HG03575 (cell line): ENCODE data around the gene OXSR1.

Source experiments
- ATAC-seq: cut with Tn5 transposase; IDR thresholded peaks from one replicate; pipeline ENCODE4 v1.9.1; 2021; ENCODE audit not compliant: unreplicated experiment, insufficient number of reproducible peaks, low FRiP score; ENCODE audit errors: extremely low read depth

Gene OXSR1

DNA sequence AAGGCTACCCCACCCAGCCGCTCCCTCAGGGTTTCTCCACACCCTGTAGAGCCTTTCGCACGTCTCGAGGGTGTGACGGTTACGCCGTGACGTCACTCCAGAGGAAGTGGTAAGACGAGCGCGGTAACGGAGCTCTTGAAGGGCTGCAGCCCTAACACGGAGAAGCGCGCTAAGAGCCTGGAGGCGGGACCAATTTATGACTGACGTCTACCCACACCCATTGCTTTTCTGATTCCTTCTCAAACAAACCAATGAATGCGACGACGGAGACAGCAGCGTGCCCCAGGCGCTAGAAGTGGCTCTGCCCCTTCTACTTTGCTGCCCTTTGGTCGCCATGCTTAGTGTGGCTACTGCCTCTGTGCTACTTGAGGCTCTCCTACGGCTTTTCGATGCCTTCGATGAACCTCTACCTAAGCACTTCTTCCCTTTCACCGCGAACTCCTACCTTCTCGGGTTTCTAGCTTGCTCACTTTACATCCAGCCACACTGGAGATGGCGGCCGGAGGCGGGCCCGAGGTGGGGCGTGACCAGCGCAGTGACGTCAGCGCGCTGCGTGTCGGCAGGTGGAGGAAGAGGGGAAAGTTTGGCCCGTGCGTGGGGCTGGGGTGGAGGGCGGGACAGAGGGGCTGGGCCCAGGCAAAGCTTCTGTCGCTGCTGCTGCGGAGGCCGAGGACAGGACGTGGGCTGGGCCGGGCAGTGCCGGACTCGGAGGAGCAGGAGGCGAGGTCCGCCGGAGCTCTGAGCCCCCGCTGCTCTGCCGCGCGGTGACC lies at the start of gene OXSR1:
OXSR1 (plus strand) TSS at position 586 of the 770 bp plus-strand sequence. CDS start 340 bp downstream, outside the sequence.
- ATAC-seq, result peak; percentile 90

DNA sequence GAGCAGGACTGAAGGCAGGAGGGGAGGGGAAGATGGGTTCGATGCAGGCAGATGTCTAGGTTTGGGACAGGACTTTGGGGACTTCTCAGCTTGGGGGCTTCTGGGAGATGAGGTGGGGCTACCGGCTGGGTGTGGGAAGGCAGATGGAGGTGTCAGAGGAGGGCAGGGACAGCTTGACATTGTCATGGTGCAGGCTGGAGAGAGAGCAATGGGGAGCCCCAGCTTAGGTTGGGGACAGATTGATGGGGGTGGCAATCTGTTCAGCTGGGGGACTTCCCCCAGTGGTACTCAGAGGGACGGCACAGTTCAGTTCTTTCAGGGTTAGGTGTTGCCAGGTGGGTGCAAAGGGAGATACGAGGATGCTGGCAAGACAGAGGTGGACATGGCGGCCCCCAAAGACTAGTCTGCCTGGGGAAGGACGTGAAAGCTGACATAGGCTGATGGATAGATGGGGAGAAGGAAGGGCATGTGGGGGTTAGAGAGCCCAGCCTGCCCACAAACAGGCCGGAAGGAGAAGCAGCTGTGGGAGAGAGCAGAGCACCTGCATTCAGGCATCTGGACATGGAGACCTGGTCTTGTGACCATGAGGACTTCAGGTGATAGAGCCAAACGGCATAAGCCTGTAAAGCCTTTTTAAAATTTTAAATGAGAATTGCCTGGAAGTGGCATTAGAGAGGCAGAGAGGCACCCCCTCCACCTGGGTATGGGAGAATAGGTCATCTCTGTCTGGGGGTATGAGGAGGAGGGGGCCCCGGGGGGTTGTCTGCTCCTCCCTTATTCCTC lies 49.5 kb upstream of the OXSR1 start:
- ATAC-seq, result no peak

- no peak for ATAC-seq
Measured at GRCh38 chr3:38116471-38117162, 48.7 kb upstream of the OXSR1 start.

- no peak for ATAC-seq
Measured at GRCh38 chr3:38117163-38117716, 48.1 kb upstream of the OXSR1 start.

GRCh38 chr3:38117748-38118420 lies 47.5 kb upstream of the OXSR1 start:
- ATAC-seq, result no peak

DNA sequence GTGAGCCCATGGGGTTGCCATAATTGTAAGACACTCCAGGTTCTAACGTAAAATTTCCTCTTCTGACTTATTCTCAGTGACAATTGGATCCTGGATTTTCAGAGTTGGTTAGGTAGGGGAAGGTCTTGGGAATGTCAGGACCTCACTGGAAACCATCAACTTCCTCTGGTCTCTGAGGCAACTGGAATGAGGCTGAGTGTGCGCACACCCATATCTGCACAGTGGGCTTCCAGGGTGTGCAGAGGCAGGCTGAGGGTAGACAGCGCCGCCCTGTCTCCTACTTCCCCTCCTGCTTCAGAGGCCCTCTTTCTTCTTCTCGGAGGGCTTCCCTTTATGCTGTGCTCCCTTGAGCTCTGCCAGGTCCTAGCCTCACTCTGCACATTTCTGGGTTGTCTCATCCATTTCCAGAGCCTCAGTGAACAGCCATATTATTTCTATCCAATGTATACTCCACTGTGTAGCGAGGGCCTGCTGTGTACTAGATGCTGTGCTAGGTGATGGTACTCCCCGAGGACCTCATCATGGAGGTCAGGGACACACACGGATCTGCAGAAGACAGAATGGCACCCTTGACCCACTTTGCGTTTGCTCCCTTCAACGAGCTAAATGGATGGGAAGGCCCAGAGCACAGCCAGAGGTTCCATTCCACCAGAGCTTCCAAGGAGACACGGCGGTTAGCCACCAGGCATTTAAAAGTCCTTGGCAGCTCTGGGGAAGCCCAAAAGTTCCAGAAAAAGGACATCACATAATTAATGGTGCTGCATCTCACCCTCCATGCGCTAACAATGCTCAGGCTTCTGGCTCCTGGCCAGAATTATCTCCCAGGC lies 46.7 kb upstream of the OXSR1 start:
- ATAC-seq, result no peak

- no peak for ATAC-seq
Measured at GRCh38 chr3:38119248-38119544, 46.1 kb upstream of the OXSR1 start.

GRCh38 chr3:38119821-38120692 lies 45.3 kb upstream of the OXSR1 start:
- no peak for ATAC-seq

DNA sequence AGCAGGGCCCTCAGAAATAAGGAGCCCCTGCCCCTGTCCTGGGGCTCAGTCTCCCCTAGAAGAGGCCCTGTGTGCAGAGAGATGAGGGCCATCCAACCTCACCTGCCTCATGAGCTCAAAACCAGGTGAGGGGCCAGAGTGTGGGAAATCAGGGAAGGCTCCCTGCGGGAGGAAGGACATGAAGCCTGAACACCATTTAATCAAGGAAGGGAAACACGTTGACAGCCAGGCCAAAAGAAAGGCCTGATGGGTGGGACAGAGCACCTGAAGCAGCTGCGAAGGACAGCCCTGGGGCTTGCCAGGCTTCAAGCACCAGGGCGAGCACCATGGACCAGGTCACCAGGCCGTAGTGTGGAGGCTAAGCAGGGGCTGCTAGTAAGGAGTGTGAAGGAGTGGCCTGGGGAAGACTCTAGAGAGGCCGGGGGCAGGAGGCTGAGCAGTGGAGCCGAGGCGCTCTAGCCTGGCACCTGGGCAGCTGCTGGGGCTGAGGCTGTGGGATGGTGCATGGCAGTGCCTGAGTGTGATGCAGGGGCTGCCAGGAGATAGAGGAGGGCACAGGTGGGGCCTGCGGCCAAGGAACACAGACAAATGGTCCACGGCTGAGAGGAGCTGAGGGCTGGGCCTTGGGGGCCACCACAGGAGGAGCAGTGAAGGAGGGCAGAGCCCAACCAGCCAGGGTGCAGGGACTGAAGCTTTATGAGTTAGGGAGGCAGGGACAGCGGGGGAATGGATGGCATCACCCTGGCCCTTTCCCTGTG lies 44.5 kb upstream of the OXSR1 start:
- ATAC-seq, result no peak

DNA sequence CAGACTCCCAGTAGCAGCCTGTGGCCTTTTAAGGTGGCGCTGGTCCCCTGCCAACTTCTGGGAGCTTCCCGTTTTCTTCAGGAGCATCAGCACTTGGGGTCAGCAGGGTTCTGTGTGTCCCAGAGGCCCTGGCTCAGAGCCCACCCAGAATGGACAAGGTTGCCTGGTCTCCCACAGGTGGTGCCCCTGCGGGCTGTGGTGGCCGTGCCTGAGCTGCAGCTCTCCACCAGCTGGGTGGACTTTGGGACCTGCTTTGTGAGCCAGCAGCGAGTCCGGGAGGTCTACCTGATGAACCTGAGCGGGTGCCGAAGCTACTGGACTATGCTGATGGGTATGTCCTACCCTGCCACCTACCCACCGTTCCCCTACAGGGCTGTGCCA lies 43.9 kb upstream of the OXSR1 start:
- ATAC-seq, result no peak

DNA sequence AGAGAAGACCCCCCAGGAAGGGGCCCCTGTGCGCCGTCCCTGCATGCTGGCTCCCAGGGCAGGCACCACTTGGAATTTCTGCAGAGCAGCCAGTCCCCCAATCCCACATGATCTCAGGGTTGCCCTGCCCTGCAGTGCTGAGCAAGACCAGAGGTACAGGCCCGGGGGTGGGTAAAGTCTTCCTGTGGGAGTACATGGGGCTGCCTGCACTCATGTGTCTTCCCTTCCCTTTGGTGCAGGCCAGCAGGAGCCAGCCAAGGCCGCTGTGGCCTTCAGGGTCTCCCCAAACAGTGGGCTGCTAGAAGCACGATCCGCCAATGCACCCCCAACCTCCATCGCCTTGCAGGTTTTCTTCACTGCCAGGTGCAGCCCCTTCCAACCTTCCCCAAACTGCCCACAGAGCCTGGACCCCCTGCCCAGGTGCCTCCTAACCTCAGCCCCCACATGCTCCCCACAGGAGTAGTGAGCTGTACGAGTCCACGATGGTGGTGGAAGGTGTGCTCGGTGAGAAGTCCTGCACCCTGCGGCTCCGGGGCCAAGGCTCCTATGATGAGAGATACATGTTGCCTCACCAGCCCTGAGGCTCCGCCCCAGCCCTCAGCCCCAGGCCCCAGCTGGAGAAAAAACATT lies 43.4 kb upstream of the OXSR1 start:
- no peak for ATAC-seq

GRCh38 chr3:38122712-38123290 lies 42.5 kb upstream of the OXSR1 start:
- ATAC-seq, result no peak

GRCh38 chr3:38124324-38125122 lies 40.8 kb upstream of the OXSR1 start:
- ATAC-seq, result no peak

GRCh38 chr3:38125305-38126120 lies 39.8 kb upstream of the OXSR1 start:
- no peak for ATAC-seq
